GM21737 (cell line): ENCODE measurements around the gene STAM2.
"Not testable (repeated sequence)": the region's sequence is repeated elsewhere in the genome, so short reads cannot be mapped to it uniquely, and the experiment has no call there.

Experiments
- ATAC-seq: cut with Tn5 transposase; IDR thresholded peaks from one replicate; pipeline ENCODE4 v1.9.1; 2021; ENCODE audit warnings: mild to moderate bottlenecking, moderate library complexity; ENCODE audit not compliant: unreplicated experiment

Gene STAM2

GRCh38 chr2:152175368-152176112, at the start of gene STAM2:
Gene STAM2 (minus strand): TSS chr2:152175763. CDS start chr2:152175642, 121 bp downstream.
- peak; percentile 80 for ATAC-seq

DNA sequence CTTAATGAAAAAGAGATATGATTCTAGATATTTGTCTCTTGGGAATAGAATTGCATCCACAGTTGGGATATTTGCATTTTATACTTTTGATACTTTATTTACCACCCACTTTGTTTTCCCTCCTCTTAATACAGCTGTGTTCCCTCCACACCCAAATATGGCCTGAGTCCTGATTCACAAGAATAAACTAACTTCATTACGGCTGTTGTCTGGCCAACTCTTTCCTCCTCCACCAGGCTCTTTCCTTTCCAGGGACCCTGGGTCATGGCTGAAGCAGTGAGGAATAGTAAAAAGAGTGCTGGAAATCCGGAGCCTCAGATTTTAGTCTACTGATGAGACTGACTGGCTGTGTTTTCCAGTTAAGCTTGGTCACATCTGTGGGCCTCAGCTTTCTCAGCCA, 48.4 kb upstream of the STAM2 start:
- ATAC-seq: no peak

DNA sequence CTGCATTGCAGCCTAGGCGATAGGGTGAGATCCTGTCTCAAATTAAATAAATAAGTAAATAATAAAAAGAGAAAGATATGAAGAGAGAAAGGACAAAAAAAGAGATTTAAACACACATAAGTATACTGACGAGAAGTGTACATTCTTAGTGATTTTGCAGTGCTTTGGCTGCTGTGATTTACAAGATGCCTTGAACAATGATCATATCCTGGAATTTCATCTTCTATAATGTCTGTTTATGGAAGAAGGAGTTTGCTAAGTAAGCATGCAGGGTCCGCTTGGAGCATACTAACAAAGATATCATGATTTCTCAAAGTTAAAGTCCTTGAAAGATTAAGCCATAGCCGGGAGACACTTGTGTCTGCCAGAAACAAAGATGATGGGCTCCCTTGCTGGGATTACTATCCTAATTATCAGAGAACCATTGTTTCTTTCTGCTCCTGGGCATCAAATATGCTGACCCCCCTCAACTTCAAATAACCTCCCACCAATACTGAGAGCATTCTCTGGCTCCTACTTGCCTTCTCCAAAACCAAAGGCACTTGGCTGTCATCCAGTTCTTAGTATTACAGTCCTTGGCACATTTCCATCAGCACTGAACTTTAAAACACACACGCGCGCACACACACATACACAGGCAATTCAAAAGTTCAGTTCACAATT, 47.5 kb upstream of the STAM2 start:
- no peak for ATAC-seq

GRCh38 chr2:152221839-152222238, 46.3 kb upstream of the STAM2 start:
- no peak for ATAC-seq

GRCh38 chr2:152219077-152219828, 43.7 kb upstream of the STAM2 start:
- ATAC-seq: no peak

- ATAC-seq: no peak
Observed at GRCh38 chr2:152201466-152201830, 25.9 kb upstream of the STAM2 start.

DNA sequence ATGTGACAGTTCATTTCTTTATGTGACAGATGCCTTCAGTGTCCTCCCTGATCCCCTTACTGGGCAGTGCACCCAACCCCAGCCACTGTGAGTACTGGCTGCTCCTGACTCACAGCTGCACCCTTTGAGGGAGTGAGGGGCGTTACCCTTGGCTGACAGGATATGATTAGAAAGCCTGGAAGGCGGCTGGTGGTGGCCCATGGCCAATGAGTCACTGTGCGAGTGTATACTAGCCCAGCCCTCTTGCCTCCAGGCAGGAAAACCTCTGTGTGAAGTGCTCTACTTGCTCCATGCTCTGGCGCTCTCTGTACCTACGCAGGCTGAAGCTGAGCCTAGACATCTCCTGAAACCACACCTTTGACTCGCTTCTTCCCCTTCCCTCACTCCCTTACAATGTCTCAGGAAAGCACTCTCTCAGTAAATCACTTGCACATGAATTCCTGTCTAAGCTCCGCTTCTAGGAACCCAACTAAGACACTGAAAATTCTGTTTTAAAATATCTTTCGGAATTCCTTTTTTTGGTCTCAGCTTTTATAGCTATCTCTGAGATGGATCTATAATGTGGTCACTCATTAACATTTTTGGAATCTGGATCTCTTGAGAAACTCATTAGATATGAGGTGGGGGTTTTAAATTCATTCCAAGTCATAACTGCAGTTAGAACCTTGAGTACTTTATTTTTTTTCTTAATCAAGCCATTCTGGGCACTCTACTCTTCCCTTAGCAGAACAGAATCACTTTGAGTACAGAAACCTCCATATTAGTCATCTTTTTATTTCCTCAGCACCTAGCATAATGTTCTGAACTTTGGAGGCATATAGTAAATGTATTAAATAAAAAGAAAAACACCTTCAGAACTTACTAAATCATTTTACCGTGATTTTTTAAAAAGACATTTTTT, 25.3 kb upstream of the STAM2 start:
- no peak for ATAC-seq

DNA sequence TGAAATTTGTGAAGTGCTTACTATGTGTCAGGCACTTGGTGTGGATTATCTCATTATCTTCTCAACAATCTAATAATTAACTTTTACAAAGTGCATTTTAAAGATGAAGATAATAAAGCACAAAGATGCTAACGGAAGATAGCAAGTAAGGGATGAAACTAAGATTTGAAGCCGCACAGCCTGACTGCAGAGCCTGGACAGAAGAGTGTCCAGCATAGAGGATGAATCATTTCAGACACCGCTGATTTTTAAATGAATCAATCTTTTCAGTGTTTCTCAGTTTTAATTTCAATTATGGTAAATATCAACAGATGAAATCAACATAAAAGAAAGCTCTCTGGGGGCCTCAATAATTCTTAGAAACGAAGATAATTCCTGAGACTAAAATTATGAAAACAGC, 24.5 kb upstream of the STAM2 start:
- no peak for ATAC-seq

- no peak for ATAC-seq
Observed at GRCh38 chr2:152198499-152198898, 22.9 kb upstream of the STAM2 start.

DNA sequence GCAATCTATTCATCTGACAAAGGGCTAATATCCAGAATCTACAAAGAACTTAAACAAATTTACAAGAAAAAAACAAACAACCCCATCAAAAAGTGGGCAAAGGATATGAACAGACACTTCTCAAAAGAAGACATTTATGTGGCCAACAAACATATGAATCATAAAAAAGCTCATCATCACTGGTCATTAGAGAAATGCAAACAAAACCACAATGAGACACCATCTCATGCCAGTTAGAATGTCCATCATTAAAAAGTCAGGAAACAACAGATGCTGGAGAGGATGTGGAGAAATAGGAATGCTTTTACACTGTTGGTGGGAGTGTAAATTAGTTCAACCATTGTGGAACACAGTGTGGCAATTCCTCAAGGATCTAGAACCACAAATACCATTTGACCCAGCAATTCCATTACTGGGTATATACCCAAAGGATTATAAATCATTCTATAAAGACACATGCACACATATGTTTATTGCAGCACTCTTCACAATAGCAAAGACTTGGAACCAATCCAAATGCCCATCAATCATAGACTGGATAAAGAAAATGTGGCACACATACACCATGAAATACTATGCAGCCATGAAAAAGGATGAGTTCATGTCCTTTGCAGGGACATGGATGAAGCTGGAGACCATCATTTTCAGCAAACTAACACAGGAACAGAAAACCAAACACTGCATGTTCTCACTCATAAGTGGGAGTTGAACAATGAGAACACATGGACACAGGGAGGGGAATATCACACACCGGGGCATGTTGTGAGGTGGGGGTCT, 22.1 kb upstream of the STAM2 start:
- ATAC-seq: not testable (repeated sequence)

GRCh38 chr2:152189622-152190495, 14.3 kb upstream of the STAM2 start:
- ATAC-seq: peak; percentile 65

GRCh38 chr2:152186808-152187207, 11.2 kb upstream of the STAM2 start:
- not testable (repeated sequence) for ATAC-seq

DNA sequence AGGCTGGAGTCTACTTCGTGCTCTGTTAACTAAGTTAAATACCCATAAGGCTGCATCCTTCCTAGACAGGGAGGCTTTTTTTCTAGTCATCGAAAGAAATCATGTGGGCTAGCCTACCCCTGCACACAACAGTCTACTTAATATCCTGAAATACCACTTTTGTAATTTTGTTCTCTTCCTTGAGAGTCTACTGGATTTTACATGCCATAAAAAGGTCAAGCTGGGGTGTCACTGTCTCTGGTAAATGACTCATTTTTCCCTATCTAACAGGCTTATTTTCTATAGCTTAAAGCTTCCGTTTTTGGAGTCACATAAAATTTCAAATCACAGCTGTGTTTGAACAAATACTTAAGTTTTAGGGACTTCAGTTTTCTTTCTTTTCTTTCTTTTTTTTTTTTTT, 10.7 kb upstream of the STAM2 start:
- no peak for ATAC-seq

DNA sequence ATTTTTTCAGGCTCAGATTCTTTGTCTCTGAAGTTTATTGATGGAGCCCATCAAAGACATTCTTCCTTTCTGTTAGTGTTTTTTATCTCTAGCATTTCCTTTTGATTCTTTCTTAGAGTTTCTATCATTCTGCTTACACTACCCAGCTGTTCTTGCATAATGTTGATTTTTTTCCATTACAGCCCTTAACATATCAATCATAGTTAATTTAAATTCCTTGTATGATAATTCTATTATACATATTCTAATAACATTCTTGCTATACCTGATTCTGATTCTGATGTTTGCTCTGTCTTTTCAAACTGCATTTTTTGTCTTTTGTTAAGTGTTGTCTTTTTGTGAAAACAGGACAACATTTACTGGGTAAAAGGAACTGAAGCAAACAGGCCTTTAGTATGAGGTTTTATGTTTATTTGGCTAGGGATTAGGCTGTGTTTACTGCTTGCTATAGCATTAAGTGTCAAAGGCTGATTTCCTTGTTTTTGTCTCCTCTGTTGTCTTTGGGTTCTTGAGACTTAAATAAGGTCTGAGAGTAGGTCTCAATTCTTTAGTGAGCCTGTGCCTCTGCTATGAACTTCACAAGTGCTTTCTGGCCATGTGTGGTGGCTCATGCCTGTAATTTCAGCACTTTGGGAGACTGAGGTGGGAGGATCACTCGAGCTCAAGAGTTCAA, 8.0 kb upstream of the STAM2 start:
- ATAC-seq: no peak

- ATAC-seq: not testable (repeated sequence)
Observed at GRCh38 chr2:152177667-152178066, 2.1 kb upstream of the STAM2 start.

DNA sequence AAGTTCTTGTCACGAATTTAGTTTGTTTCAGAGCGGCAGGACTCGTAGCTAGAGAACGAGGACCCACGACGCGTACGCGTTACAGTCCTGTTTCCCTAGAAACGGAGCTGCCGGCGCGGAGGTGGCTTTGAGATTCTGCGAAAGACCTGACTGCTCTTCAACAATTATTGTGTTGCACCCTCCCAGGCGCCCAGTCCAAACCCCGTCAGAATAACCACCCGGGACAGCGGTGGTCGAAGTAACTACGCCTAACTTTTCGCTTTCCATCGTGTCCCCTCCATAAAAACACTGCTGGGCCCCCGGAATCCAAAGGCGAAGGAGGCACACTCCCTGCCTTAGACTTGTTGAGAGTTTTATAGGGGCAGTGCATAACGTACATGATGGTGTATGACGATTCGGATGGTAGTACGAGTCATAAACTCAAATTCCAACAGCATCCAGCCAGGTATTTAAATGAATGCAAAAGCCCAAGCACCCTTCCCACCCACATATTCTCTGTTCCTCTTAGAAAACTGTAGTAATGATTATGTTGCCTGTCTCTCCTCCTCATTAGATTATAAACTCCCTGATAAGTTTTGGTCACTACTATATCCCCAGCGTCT, 651 bp upstream of the STAM2 start:
- peak; percentile 16 for ATAC-seq

- ATAC-seq: peak; percentile 22
Observed at GRCh38 chr2:152175012-152175367, 573 bp downstream of the STAM2 start.

DNA sequence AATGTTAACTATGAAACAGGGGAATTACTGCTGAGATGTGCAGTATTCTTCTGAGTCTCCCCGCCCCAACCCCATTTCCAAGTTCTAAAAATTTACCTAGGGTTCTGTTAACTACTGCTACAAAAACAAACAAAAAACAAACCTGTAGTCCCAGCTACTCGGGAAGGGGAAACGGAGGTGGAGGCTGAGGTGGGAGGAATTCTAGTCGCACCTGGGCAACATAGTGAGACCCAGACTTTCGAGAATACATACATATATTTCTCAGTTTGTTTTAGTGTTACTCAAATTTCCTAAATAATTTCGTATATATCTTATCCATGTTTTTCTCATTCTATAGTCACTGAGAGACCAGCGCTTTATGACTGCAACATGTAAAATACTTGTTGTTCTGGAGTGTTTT, 989 bp downstream of the STAM2 start:
- no peak for ATAC-seq
